Gastroesophageal sphincter (tissue), 3 donors: ENCODE measurements around the gene RNF150.

Source experiments
- POLR2AphosphoS5 ChIP-seq: sonication (generic); formaldehyde crosslinking; IDR thresholded peaks from one replicate; pipeline ENCODE4 v1.6.1; 2017; ENCODE audit warnings: antibody characterized with exemption
- TF ChIP-seq, protein P1 (sequence below), 4 experiments: fragments of 200-600 bp in 2 of 4; fragments of 450-650 bp in 2 of 4; sonication (generic) in 1 of 4; IDR thresholded peaks; one replicate each; pipeline ENCODE4 v1.5.1; 2017 to 2019; ENCODE audit warnings: antibody characterized with exemption in 4 of 4, mild to moderate bottlenecking in 2 of 4, moderate library complexity in 2 of 4

DNA sequence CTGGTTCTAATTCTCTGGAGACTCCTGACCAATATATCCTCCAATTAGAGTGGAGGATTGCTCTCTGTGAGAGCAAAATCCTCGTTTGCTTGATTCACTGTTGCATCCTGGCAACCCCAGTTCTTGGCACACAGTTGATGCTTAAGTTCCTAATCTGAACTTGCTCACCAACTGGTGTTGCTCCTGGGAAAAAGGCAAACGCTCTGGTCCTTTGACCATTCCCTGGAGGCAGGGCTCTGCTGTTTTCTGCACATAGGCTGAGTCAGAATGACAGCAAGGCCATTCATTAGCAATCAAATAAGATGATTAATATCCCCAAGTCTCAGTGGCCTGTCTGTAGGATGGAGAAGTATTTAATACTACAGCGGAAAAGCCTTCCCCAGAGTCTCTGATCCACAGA, 204.4 kb downstream of the RNF150 start:
- TF ChIP-seq, protein P1, sequence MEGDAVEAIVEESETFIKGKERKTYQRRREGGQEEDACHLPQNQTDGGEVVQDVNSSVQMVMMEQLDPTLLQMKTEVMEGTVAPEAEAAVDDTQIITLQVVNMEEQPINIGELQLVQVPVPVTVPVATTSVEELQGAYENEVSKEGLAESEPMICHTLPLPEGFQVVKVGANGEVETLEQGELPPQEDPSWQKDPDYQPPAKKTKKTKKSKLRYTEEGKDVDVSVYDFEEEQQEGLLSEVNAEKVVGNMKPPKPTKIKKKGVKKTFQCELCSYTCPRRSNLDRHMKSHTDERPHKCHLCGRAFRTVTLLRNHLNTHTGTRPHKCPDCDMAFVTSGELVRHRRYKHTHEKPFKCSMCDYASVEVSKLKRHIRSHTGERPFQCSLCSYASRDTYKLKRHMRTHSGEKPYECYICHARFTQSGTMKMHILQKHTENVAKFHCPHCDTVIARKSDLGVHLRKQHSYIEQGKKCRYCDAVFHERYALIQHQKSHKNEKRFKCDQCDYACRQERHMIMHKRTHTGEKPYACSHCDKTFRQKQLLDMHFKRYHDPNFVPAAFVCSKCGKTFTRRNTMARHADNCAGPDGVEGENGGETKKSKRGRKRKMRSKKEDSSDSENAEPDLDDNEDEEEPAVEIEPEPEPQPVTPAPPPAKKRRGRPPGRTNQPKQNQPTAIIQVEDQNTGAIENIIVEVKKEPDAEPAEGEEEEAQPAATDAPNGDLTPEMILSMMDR (IDR thresholded peaks at IDR 0.05): no peak
- TF ChIP-seq POLR2AphosphoS5: no peak
